Suprapubic skin (tissue), 3 donors: Measurements from ENCODE around the gene TOM1L2.

Source experiments
- CTCF ChIP-seq, 2 donors: fragments of 200-600 bp in 1 of 2; fragments of 450-650 bp in 1 of 2; sonication (generic) in 1 of 2; IDR thresholded peaks; one replicate each; pipeline ENCODE4 v1.5.1; 2016 to 2019; ENCODE audit warnings: antibody characterized with exemption in 2 of 2, mild to moderate bottlenecking in 1 of 2, moderate library complexity in 1 of 2
- EP300 ChIP-seq: sonication (generic); formaldehyde crosslinking; IDR thresholded peaks from one replicate; pipeline ENCODE4 v1.6.1; 2017; ENCODE audit warnings: antibody characterized with exemption
- POLR2A ChIP-seq, 2 donors: fragments of 450-650 bp; IDR thresholded peaks; one replicate each; pipeline ENCODE4 v1.6.1; 2017; ENCODE audit warnings: antibody characterized with exemption in 2 of 2, mild to moderate bottlenecking in 2 of 2, moderate library complexity in 2 of 2

- TF ChIP-seq POLR2A (IDR thresholded peaks at IDR 0.05) = no peak
- TF ChIP-seq CTCF (IDR thresholded peaks at IDR 0.05) = peak; percentile 63 to 75
- no peak for TF ChIP-seq EP300
Measured at GRCh38 chr17:17919169-17920107, 52.8 kb downstream of the TOM1L2 start.
